HG02973 (cell line): ENCODE results near the gene BTNL2.
"Not testable (repeated sequence)": the region's sequence is repeated elsewhere in the genome, so short reads cannot be mapped to it uniquely, and the experiment has no call there.

Experiments used
- ATAC-seq: cut with Tn5 transposase; IDR thresholded peaks from one replicate; pipeline ENCODE4 v1.9.1; 2021; ENCODE audit warnings: moderate library complexity; ENCODE audit not compliant: unreplicated experiment

The BTNL2 gene, protein sequence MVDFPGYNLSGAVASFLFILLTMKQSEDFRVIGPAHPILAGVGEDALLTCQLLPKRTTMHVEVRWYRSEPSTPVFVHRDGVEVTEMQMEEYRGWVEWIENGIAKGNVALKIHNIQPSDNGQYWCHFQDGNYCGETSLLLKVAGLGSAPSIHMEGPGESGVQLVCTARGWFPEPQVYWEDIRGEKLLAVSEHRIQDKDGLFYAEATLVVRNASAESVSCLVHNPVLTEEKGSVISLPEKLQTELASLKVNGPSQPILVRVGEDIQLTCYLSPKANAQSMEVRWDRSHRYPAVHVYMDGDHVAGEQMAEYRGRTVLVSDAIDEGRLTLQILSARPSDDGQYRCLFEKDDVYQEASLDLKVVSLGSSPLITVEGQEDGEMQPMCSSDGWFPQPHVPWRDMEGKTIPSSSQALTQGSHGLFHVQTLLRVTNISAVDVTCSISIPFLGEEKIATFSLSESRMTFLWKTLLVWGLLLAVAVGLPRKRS

DNA sequence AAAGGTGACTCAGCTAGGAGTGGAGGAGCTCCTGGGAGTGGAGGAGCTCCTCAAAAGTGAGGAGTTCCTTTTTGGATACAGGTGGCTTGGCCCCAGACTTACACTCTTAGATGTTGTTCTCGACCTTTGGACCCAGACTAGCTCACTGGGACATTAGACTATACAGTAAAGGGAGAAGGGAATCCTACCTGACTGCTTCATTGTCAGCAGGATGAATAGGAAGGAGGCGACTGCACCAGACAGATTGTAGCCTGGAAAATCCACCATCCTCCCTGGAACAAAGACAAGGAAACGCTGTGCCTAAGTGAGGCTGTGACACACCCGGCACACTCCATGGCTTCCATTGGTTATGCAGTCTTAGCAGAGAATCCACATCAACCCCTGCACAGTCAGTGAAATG, at the start of gene BTNL2:
TSS of gene BTNL2 (minus strand) at position 325 of the 400 bp plus-strand sequence. CDS start at position 267, 58 bp downstream.
- ATAC-seq, result no peak

DNA sequence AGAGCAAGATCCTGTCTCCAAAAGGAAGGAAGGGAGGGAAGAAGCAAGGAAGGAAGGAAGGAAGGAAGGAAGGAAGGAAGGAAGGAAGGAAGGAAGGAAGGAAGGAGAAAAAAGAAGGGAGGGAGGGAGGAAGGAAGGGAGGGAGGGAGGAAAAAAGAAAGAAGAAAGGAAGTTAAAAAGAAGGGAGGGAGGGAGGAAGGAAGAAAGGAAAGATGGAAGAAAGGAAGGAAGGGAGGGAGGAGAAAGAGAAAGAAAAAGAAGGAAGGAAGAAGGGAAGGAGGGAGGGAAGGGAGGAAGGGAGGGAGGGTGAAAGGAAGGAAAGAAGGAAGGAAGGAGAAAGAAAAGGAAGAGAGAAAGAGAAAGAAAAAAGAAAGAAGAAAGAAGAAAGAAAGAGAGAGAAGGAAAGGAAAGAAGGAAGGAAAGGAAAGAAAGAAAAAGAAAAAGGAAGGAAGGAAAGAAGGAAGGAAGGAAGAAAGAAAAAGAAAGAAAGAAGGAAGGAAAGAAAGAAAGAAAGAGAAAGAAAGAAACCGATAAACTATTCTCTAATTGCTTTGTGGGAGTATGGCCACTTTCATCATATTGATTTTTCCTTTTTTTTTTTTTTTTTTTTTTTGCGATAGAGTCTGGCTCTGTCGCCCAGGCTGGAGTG, 42.2 kb upstream of the BTNL2 start:
- ATAC-seq, result no peak

DNA sequence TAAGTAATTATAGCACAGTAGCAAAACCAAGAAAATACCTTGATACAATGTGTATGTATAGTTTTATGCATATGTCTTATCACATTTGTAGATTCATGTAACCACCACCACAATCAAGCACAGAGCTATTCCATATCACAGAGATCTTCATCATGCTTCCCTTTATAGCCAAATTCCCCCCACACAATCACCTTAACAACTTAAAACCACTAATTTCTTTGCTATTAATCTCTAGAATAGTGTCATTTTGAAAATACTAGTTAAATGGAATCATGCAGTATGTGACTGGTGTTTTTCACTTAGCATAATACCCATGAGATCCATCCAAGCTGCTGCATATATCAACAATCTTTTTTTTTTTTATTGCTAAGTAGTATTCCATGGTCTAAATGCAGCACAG, 41.0 kb upstream of the BTNL2 start:
- no peak for ATAC-seq

DNA sequence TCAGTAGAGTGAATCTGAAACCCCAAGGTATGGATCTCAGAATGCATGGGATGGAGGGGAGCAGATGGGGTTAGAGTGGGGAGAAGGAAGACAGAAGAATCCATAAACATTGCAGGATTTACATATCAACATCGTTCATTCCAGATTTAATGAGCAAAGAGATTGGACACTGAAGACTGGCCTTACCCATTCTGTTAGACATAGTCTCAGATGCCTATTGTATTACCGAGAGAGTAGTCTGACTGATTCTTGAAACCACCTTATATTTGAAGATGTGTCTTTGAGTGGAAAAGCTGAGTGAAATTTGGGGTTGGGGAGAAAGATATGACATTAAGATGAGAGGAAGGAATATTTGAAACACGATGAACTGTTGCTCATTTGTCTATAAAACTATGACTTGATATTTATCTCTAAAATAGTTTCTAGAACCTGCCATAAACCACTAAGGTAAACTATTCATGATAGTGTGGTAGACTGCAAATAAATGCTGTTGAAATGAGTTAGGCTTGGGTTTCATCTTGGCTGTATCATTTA, 38.4 kb upstream of the BTNL2 start:
- no peak for ATAC-seq

DNA sequence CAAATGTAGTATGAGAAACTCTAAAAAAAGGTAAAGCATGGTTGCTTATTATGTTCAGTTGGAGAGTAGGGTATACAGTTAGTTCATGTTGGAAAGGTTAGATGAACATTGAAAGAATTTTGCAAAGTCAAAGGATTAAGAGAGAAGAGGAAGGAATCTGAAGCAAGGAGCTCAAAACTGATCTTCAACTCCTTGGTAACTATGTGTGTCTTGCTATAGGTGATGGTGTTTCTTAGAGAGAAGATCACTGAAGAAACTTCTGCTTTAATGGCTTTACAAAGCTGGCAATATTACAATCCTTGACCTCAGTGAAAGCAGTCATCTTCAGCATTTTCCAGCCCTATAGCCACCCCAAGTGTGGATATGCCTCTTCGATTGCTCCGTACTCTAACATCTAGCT, 37.5 kb upstream of the BTNL2 start:
- no peak for ATAC-seq

DNA sequence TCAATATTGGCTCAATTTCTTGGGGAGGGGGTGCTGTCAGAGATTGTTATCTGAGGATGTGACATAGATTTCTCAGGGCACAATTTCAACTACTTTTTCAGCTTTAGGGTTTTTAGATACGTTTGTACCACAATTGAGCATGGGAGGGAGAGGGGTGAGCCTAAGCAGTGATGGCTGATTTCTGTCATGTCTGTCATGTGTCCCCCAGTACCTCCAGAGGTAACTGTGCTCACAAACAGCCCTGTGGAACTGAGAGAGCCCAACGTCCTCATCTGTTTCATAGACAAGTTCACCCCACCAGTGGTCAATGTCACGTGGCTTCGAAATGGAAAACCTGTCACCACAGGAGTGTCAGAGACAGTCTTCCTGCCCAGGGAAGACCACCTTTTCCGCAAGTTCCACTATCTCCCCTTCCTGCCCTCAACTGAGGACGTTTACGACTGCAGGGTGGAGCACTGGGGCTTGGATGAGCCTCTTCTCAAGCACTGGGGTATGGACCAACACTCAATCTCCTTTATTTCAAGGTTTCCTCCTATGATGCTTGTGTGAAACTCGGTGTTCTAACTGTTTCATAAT, 36.1 kb upstream of the BTNL2 start:
- no peak for ATAC-seq

DNA sequence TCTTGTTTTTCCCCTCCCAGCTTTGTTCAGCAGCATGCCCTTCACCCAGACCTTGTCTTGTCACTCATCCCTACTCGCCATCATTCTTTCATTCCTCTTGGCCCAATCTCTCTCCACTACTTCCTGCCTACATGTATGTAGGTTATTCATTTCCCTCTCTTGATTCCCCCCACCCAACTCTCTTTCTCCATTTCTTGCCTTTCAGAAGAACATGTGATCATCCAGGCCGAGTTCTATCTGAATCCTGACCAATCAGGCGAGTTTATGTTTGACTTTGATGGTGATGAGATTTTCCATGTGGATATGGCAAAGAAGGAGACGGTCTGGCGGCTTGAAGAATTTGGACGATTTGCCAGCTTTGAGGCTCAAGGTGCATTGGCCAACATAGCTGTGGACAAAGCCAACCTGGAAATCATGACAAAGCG, 35.3 kb upstream of the BTNL2 start:
- ATAC-seq, result no peak

DNA sequence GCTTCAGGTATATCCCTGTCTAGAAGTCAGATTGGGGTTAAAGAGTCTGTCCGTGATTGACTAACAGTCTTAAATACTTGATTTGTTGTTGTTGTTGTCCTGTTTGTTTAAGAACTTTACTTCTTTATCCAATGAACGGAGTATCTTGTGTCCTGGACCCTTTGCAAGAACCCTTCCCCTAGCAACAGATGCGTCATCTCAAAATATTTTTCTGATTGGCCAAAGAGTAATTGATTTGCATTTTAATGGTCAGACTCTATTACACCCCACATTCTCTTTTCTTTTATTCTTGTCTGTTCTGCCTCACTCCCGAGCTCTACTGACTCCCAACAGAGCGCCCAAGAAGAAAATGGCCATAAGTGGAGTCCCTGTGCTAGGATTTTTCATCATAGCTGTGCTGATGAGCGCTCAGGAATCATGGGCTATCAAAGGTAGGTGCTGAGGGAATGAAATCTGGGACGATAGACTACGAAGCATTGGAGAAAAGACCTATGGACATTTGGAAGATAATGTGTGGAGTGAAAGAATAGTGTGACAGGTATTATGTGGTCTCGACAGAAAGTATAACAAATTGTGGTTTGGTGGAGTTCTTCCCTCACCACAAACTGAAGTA, 32.7 kb upstream of the BTNL2 start, which contains the start of gene HLA-DRA:
TSS of gene HLA-DRA (plus strand) at position 286 of the 613 bp plus-strand sequence. CDS start at position 350, 64 bp downstream.
- ATAC-seq, result peak; percentile 63

DNA sequence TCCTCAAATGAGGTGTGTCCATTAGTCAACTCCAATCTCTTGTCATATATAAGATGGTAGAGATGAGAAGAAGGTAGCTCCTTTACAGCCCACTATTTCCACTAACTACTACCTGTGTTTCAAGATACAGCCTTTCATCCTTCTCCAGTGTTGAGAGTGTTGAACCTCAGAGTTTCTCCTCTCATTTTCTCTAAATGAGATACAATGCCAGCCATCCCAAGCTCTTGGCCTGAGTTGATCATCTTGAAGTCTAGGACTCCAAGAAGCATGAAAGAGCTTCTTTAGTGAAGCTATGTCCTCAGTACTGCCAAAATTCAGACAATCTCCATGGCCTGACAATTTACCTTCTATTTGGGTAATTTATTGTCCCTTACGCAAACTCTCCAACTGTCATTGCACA, 32.2 kb upstream of the BTNL2 start:
- peak; percentile 5 for ATAC-seq

DNA sequence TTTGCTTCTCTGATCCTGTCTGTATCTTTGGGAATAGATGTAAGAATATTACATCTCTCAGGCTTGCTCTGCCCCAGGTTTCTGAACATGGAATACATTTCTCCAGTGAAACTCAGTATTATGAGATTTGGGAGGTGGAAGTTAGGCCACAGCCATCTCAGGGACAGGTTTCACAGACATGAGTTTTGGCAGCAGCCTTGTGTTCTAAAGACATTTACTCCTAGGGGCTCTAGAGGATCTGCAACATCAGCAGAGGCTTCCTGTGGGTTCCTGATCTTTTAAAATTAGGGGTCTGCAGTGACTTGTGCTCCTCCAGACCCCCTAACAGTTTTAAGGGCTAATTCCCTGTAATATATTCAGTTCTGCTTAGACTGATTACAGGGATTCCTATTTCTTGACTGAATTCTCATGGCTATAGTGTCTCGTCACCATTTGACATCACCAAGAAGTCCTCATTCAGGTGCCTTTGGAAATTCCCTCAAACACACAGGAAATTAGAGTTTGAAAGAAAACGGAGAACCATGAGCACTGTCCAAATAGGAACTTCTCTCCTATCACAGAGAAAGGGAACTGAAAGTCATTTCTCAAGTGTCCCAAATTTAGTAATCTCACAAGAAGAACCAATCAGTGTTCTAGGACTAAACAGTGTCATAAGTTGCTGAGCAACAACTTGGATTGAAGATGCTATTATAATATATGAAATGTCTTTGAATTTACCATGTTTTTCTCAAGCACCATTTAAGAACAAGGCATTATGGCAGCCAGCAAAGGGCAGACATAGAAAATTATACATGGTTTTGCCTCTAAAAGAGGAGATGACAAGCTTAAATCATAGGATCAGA, 30.2 kb upstream of the BTNL2 start:
- ATAC-seq, result peak; percentile 54

DNA sequence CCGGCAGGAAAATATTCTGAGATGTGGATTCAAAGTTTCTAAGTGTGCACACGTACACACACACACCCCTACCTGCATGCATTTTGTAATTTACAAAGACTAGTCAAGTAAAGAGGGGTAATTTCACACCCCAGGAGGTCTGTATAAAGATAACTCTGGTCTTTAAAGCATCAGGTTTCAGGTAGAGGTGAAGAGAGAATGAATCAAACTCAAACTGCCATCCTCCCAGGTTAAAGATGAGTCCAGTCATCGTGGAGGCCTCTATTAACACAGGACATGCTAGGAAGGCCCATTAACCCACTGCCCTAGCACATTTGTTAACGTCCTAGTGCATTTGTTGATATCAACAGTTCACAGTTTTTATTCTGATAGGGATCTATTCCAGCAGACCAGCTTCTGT, 29.2 kb upstream of the BTNL2 start:
- ATAC-seq, result no peak

DNA sequence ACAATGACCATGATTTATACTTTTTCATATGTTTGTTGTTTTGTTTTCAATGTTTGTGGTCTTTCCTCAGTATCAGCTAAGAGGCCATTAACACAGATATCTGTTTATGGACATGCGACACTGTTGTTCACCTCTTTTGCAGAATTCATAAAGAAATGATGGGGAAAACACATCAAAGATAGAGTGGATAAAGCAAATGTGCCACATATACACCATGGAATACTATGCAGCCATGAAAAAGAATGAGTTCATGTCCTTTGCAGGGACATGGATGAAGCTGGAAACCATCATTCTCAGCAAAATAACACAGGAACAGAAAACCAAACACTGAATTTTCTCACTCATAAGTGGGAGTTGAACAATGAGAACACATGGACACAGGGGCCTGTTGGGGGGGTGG, 27.0 kb upstream of the BTNL2 start:
- not testable (repeated sequence) for ATAC-seq

DNA sequence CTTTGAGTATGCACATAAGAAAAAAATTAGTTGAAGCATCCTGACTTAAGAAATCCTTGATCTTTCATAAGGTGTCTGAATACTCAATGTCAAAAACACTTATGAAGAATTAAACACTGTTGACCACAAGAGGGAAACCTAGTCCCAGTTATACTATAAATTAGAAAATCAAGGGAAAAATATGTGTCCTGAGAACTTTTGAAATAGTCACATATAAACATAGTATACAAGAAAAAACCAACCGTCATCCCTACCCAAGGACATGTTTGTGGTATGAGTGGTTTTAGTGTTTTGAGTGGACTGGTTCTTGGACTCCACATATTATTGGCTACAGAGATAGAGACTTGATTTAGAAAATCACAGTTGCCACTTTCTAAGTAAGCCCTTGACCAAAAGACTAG, 25.1 kb upstream of the BTNL2 start:
- ATAC-seq, result no peak

DNA sequence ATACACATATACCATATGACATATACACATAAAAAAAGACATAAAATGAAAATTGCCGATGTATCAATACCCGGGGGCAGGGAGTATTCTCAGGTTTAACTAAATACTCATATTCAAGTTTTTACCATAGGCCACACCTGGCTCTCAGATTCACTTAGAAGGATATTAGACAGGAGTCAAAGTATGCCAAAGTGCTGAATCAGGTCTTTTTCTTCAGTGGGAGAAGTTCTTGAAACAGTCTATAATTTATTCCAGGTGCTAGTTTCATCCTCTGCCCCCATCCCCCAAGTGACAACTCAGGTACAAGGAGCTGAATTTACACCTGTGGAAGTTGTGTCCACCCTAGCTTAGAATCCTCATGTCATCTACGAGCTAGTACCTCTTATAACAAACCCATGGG, 24.2 kb upstream of the BTNL2 start:
- ATAC-seq, result no peak

DNA sequence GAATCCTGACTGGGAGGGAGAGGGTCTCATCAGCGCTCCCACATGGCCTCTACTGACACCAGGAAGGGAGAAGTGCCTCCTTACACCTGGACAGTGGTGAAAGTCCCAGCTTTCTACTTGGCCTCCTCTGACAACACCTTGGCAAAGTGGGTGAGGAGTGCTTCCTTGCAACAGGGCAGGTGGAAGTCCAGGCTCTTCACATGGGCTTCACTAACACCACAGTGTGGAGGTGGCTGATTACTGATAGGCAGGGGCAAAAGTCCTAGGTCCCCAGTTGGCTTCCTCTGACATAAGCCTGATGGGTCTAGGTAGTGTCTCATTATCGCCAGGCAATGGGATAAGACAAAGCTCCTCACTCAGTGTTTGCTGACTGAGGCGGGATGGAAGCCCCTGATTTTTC, 23.2 kb upstream of the BTNL2 start:
- ATAC-seq, result no peak

DNA sequence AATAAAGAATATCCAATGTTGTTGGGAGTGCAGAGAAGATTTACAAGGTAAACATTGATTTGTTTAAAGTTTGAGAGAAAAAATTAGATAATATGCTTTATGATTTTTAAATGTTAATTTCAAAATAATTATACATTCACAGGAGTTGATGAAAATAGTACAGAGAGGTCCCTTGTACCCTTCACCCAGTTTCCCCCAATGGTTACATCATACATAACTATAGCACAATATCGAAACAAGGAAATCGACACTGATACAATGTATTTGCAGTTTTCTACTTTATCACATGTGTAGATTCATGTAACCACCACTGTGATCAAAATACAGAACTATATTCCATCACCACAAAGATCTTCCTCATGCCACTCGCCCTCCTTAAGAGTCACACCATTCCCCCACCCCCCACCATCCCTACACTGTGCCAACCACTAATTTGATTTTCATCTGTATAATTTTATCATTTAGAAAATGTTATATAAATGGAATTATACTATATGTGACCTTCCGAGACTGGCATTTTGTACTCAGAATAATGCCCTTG, 21.0 kb upstream of the BTNL2 start:
- ATAC-seq, result no peak

DNA sequence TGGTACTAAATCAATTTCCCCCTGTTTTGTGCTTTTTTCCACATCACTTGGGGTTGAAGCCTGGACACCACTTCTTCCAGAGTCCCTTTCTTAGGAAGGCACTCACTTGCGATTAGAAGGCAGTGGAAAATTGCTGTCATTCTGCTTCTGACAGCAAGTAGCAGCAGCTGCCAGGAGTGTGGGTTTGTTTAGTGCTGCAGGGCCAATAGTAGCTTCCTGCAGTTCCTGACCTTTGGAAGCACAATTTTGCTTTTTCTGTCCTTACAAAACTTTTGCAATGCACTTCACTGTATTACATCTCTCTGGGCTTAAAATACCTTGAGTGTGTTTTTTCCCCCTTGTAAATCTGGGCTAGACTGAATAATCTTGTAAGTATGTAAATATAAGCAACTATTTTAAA, 20.2 kb upstream of the BTNL2 start:
- ATAC-seq, result no peak

DNA sequence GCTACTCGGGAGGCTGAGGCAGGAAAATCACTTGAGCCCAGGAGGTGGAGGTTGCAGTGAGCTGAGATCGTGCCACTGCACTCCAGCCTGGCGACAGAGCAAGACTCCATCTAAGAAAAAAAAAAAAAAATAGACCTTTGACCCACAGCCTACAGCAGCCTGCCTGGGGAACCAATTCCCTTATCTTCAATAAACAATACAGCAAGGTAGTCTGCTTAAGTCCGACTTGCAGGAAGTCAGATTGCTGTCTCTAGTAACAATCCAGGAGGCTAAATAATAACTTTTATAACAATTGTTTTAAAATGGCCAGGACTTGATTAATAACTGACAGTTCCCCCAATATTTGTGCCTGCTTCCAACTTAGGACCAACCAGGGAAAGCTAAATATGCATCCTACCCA, 19.4 kb upstream of the BTNL2 start:
- ATAC-seq, result no peak

DNA sequence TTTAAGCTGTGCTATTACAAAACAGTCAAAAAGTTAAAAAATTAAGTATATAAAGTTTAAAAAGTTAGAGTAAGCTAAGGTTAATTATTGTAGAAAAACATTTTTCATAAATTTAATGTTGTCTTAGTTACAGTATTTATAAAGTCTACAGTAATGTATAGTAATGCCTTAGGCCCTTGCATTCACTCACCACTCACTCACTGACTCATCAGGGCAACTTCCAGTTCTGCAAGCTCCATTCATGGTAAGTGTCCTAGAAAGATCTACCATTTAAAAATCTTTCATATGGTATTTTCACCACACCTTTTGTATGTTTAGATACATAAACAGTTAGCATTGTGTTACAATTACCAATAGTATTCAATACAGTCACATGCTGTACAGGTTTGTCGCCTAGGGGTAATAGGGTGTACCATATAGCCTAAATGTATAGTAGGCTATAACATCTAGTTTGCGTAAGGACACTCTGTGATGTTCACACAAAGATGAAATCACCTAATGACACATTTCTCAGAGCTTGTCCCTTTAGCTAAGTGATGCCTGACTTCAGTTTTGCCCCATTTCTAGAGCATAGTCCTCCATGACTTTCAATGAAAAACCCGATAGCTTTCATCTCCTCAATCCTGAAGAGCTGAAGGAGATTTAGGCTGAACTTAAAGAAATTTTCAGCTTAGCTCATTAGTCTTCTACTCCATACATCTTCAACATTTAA, 17.8 kb upstream of the BTNL2 start:
- ATAC-seq, result no peak
